Measurements from ENCODE around the gene TGFBI.

Gene TGFBI

DNA sequence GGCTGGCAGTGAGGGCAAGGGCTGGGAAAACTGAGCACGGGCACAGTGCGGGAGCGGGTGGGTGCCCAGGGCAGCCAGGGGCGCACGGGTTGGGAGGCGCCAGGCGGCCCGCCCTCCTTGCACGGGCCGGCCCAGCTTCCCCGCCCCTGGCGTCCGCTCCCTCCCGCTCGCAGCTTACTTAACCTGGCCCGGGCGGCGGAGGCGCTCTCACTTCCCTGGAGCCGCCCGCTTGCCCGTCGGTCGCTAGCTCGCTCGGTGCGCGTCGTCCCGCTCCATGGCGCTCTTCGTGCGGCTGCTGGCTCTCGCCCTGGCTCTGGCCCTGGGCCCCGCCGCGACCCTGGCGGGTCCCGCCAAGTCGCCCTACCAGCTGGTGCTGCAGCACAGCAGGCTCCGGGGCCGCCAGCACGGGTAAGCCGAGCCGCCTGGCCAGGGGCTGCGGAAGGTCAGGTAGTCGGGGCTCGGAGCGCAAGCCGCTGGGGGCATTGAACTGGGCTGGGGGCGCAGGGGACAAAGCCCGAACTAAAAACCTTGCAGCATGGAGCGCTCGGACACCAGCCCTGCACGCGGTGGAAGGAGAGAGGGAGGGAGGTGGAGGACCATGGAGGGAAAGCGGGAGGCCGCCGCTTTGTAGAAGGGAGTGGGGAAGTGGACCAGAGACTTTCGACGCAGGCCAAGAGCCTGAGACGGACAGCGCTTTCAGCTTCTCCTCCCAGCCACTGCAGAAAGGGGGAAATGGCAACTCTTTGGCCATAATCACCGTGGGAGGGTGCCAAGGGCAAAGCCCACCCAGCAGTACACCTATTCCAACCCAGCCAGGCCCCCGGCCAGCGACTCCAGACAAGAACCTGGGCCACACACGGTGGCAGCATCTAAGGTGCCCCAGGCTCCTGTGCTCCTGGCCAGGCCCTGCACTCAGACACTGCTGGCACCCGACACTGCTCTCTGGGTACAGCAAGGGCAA is at the start of gene TGFBI:
Gene TGFBI, plus strand, starts transcription at position 207 of the 961 bp plus-strand sequence. Its CDS starts 68 bp downstream, at position 275.
- peak within 1 kb of the TSS; percentile 82 for H3K4me3 ChIP-seq (ENCODE audit: low read depth, low read length)
- DNase-seq (ENCODE audit: low read depth), result peak; percentile 72
- TF ChIP-seq, protein P1, sequence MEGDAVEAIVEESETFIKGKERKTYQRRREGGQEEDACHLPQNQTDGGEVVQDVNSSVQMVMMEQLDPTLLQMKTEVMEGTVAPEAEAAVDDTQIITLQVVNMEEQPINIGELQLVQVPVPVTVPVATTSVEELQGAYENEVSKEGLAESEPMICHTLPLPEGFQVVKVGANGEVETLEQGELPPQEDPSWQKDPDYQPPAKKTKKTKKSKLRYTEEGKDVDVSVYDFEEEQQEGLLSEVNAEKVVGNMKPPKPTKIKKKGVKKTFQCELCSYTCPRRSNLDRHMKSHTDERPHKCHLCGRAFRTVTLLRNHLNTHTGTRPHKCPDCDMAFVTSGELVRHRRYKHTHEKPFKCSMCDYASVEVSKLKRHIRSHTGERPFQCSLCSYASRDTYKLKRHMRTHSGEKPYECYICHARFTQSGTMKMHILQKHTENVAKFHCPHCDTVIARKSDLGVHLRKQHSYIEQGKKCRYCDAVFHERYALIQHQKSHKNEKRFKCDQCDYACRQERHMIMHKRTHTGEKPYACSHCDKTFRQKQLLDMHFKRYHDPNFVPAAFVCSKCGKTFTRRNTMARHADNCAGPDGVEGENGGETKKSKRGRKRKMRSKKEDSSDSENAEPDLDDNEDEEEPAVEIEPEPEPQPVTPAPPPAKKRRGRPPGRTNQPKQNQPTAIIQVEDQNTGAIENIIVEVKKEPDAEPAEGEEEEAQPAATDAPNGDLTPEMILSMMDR (conservative IDR thresholded peaks at IDR 0.05; ENCODE audit: low read depth, low read length), result no peak

DNA sequence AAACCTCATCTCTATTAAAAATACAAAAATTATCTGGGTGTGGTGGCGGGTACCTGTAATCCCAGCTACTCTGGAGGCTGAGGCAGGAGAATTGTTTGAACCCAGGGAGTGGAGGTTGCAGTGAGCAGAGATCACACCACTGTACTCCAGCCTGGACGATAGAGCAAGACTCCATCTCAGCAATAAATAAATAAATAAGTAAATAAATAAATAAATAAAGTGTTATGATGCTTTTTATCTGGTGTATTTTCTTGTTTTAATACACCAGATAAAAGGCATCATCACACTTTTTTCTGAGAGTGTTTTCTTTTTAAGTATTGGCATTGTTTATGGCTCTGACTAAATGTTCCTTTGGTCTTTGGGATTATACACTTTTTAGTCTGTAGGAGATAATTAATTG is 49.8 kb upstream of the TGFBI start:
- no peak overlapping the region for H3K4me3 ChIP-seq (ENCODE audit: low read depth, low read length)
- TF ChIP-seq, protein P1 (conservative IDR thresholded peaks at IDR 0.05; ENCODE audit: low read depth, low read length), result no peak
- DNase-seq (ENCODE audit: low read depth), result no peak

DNA sequence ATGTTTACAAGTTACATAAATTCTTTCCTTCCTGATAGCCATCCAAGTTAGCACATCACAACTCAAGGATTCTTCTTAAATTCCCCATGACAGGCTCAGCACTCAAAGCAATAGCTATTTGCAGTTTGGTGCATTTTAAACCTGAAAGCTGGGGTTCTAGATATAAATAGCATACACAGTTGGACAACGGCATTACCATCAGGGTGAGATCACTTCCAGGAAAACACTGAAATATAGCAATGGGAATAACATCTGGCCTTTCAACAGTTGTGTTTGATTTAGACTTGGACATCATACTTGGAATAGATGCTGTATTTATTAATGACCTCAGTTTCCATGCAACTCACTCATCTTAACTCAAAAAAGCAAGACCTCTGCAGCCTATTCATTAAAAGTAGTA is 49.3 kb upstream of the TGFBI start:
- TF ChIP-seq, protein P1 (conservative IDR thresholded peaks at IDR 0.05; ENCODE audit: low read depth, low read length), result no peak
- no peak overlapping the region for H3K4me3 ChIP-seq (ENCODE audit: low read depth, low read length)
- DNase-seq (ENCODE audit: low read depth), result peak; percentile 90

DNA sequence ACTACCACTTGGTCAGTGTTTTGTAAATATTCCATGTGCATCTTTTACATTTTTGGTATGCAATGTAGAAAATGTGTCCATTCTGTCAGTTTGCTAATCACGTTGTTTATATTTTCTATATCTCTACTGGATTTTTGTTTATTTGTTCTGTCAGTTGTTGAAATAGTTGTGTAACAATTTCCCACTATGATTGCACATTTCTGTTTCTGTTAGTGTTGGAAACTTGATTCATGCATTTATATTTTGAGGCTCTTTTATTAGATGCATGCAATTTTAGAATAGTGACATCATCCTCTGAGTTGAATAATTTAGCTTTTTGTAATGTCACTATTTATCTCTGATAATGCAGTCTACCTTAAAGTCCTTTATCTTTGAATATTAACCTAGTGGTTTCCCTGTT is 48.2 kb upstream of the TGFBI start:
- H3K4me3 ChIP-seq (ENCODE audit: low read depth, low read length), result no peak overlapping the region
- DNase-seq (ENCODE audit: low read depth), result peak; percentile 54
- TF ChIP-seq, protein P1 (conservative IDR thresholded peaks at IDR 0.05; ENCODE audit: low read depth, low read length), result no peak

DNA sequence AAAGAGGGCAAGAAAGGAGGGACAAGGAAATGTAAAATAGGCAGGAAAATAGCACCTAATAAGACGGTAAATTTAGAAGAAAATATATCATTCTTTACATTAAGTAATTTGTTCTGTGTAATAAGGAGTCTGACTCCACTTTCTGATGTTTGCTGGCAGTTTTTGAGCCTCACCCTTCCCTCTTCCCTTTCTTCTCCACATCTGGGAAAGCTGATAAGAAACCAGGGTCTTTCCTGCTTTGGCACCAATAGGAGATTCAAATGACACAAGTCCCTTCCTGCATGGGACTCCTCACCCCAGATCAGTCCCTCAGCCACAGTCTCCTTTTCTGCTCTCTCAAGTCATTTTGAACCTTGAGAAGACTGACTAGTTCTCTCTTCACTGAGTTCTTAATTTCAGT is 42.8 kb upstream of the TGFBI start:
- DNase-seq (ENCODE audit: low read depth), result no peak
- TF ChIP-seq, protein P1 (conservative IDR thresholded peaks at IDR 0.05; ENCODE audit: low read depth, low read length), result no peak
- no peak overlapping the region for H3K4me3 ChIP-seq (ENCODE audit: low read depth, low read length)

DNA sequence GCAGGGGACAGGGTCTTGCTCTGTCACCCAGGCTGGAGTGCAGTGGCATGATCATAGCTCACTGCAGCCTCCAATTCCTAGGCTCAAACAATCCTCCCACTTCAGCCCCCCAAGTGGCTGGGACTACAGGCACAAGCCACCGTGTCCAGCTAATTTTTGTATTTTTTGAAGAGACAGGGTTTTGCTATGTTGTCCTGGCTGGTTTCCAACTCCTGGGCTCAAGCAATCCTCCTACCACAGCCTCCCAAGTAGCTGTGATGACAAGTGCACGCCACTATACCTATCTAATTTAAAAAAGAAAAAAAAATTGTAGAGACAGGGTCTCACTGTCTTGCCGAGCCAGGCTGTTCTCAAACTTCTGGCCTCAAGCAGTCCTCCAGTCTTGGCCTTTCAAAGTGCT is 42.4 kb upstream of the TGFBI start:
- DNase-seq (ENCODE audit: low read depth), result no peak
- H3K4me3 ChIP-seq (ENCODE audit: low read depth, low read length), result no peak overlapping the region
- TF ChIP-seq, protein P1 (conservative IDR thresholded peaks at IDR 0.05; ENCODE audit: low read depth, low read length), result no peak
